K562 (cell line): ENCODE results near the gene ITGBL1. TPM values are rescaled to one million over a fixed set of nuclear protein-coding genes. Genes with fewer than 3 reads are reported as not detected.

Source experiments
- ATAC-seq: fragments of 200-7000 bp; cut with Tn5 transposase; 3 replicates; pipeline ENCODE4 v1.9.1; 2020; ENCODE audit warnings: moderate library complexity
- BruUV-seq: library from RNA; stranded (reverse); fragments of 400-500 nt; replicated peaks from 2 replicates; lab custom pipeline; 2021; lab: Mats Ljungman, UMichigan
- CTCF ChIA-PET: fragments of 300-600 bp; formaldehyde crosslinking; extraction: SDS; loops from one replicate; lab custom pipeline; 2021; ENCODE audit warnings: low intra/inter-chr PET ratio; lab: Yijun Ruan, JAX
- POLR2A ChIA-PET: fragments of 300-600, 350-650 bp; sonication (Branson Sonifier 250); formaldehyde crosslinking; extraction: SDS; loops from one replicate; lab custom pipeline; 2021; ENCODE audit warnings: antibody characterized with exemption, inconsistent platforms; lab: Yijun Ruan, JAX
- DNase-seq, 4 experiments: peaks; one replicate each; pipeline versions ENCODE4 v3.0.0 to v3.0.0-alpha.2; 2011 to 2018; ENCODE audit warnings: low spot score in 3 of 4, mixed read lengths in 3 of 4; ENCODE audit errors: extremely low read depth in 1 of 4
- FAIRE-seq: peaks from 2 replicates; lab custom pipeline; 2011; peaks lifted over from hg19 to GRCh38; lab: Jason Lieb, UNC
- H2AFZ ChIP-seq: 2 replicates; pipeline ENCODE4 v1.6.0; 2011; ENCODE audit warnings: low read depth, low read length, control low read depth, inconsistent platforms
- H3K27ac ChIP-seq: fragments of 200-600 bp; 3 replicates; pipeline ENCODE4 v1.8.0; 2011; ENCODE audit warnings: low read depth, mild to moderate bottlenecking, control low read depth, inconsistent platforms, low read length, moderate library complexity, mixed read lengths; ENCODE audit errors: extremely low read depth
- H3K27me3 ChIP-seq, 2 experiments: fragments of 300-600 bp in 1 of 2; 2 replicates in 1 of 2; 3 replicates in 1 of 2; pipeline versions ENCODE4 v1.6.0 to v1.8.0; 2011; ENCODE audit warnings: inconsistent platforms in 2 of 2, low read length in 2 of 2, mild to moderate bottlenecking in 1 of 2, mixed read lengths in 1 of 2, moderate library complexity in 1 of 2; ENCODE audit not compliant: control insufficient read depth in 2 of 2, insufficient read depth in 2 of 2
- H3K36me3 ChIP-seq: fragments of 300-600 bp; 3 replicates; pipeline ENCODE4 v1.8.0; 2011; ENCODE audit warnings: mild to moderate bottlenecking, low read length, inconsistent platforms; ENCODE audit not compliant: control insufficient read depth, insufficient read depth
- H3K4me1 ChIP-seq, 2 experiments: fragments of 200-600 bp in 1 of 2; replicated peaks in 1 of 2; 2 replicates in 1 of 2; 3 replicates in 1 of 2; pipeline versions ENCODE4 v1.5.1 to v1.8.0; 2011; ENCODE audit warnings: inconsistent platforms in 2 of 2, low read length in 2 of 2, mild to moderate bottlenecking in 1 of 2, mixed read lengths in 1 of 2, moderate library complexity in 1 of 2; ENCODE audit not compliant: control insufficient read depth in 2 of 2, insufficient read depth in 2 of 2
- H3K4me2 ChIP-seq: 2 replicates; pipeline ENCODE4 v1.6.1; 2011; ENCODE audit warnings: low read length, control low read depth, inconsistent platforms, mixed read lengths; ENCODE audit not compliant: insufficient read depth
- H3K4me3 ChIP-seq: fragments of 200-600 bp; sonication (generic), shearing (Covaris generic); 2 replicates; pipeline ENCODE4 v1.5.1; 2016; ENCODE audit warnings: control low read depth, inconsistent platforms
- H3K79me2 ChIP-seq: fragments of 200-600 bp; 3 replicates; pipeline ENCODE4 v1.8.0; 2011; ENCODE audit warnings: low read length, inconsistent platforms; ENCODE audit not compliant: control insufficient read depth, insufficient read depth
- H3K9ac ChIP-seq, 2 experiments: 2 replicates each; pipeline versions ENCODE4 v1.6.0 to v1.6.1; 2011; ENCODE audit warnings: low read depth in 2 of 2, low read length in 2 of 2, control low read depth in 1 of 2, inconsistent platforms in 1 of 2, mild to moderate bottlenecking in 1 of 2, mixed read lengths in 1 of 2; ENCODE audit not compliant: insufficient read depth in 1 of 2
- H3K9me1 ChIP-seq: one replicate; pipeline ENCODE4 v1.6.0; 2011; ENCODE audit warnings: inconsistent platforms, mild to moderate bottlenecking, low read length, moderate library complexity; ENCODE audit not compliant: control insufficient read depth, insufficient read depth
- H3K9me3 ChIP-seq: replicated peaks from 2 replicates; pipeline ENCODE4 v1.5.1; 2011; ENCODE audit warnings: low read depth, low read length, inconsistent platforms; ENCODE audit not compliant: control insufficient read depth, insufficient read depth
- H4K20me1 ChIP-seq: replicated peaks from 2 replicates; pipeline ENCODE4 v1.6.1; 2011; ENCODE audit warnings: low read length, inconsistent platforms, mixed read lengths; ENCODE audit not compliant: control insufficient read depth, insufficient read depth
- CBX2 ChIP-seq: fragments of 200-600 bp; sonication (generic); IDR thresholded peaks from one replicate; pipeline ENCODE4 v1.6.1; 2012; ENCODE audit warnings: mild to moderate bottlenecking, low read length, inconsistent platforms; ENCODE audit not compliant: insufficient read depth, poor library complexity, severe bottlenecking
- E2F5 ChIP-seq: sonication (generic); formaldehyde crosslinking; IDR thresholded peaks from 2 replicates; pipeline ENCODE4 v1.8.0; 2022; ENCODE audit warnings: mild to moderate bottlenecking, missing genetic modification reagents
- FOXJ3 ChIP-seq: sonication (generic); formaldehyde crosslinking; IDR thresholded peaks from 2 replicates; pipeline ENCODE4 v1.4.0; 2020; ENCODE audit warnings: mild to moderate bottlenecking, missing genetic modification reagents
- KAT7 ChIP-seq: sonication (generic); formaldehyde crosslinking; IDR thresholded peaks from 2 replicates; pipeline ENCODE4 v1.8.0; 2022; ENCODE audit warnings: missing genetic modification reagents, mild to moderate bottlenecking, borderline replicate concordance
- KLF1 ChIP-seq: fragments of 450-650 bp; IDR thresholded peaks from 2 replicates; pipeline ENCODE4 v1.6.1; 2016; ENCODE audit warnings: missing genetic modification characterization, missing compliant biosample characterization
- PTTG1 ChIP-seq: fragments of 450-650 bp; IDR thresholded peaks from 2 replicates; pipeline ENCODE4 v1.6.1; 2016; ENCODE audit warnings: low read depth, mild to moderate bottlenecking, missing genetic modification characterization, missing compliant biosample characterization
- TOE1 ChIP-seq, 2 experiments: fragments of 450-650 bp in 1 of 2; sonication (generic) in 1 of 2; formaldehyde crosslinking in 1 of 2; IDR thresholded peaks; 2 replicates each; pipeline versions ENCODE4 v1.7.1 to v1.8.0; 2016 to 2022; ENCODE audit warnings: borderline replicate concordance in 2 of 2, mild to moderate bottlenecking in 2 of 2, antibody characterized with exemption in 1 of 2, inconsistent platforms in 1 of 2, low read depth in 1 of 2, missing genetic modification reagents in 1 of 2, moderate library complexity in 1 of 2
- ZBTB8A ChIP-seq: fragments of 450-650 bp; IDR thresholded peaks from 2 replicates; pipeline ENCODE4 v1.6.1; 2018; ENCODE audit warnings: mild to moderate bottlenecking, moderate library complexity; ENCODE audit not compliant: partially characterized antibody
- ZBTB9 ChIP-seq: fragments of 450-650 bp; formaldehyde crosslinking; IDR thresholded peaks from 2 replicates; pipeline ENCODE4 v1.4.0; 2020; ENCODE audit warnings: mild to moderate bottlenecking, moderate library complexity
- ZNF512 ChIP-seq: IDR thresholded peaks from 2 replicates; pipeline ENCODE4 v1.6.1; 2016; ENCODE audit warnings: missing genetic modification characterization, missing compliant biosample characterization
- ZNF695 ChIP-seq: fragments of 450-650 bp; formaldehyde crosslinking; IDR thresholded peaks from 2 replicates; pipeline ENCODE4 v1.4.0; 2020; ENCODE audit warnings: mild to moderate bottlenecking, moderate library complexity
- ZNF77 ChIP-seq: fragments of 250-450 bp; sonication (Bioruptor Pico); IDR thresholded peaks from 2 replicates; pipeline ENCODE4 v1.5.0; 2020
- WGBS: fragments of 100-300 bp; shearing (Covaris generic); methylation state at CpG from one replicate; pipeline ENCODE4 v1.1.6; 2016; ENCODE audit warnings: low coverage, mixed read lengths; ENCODE audit not compliant: insufficient coverage; ENCODE audit errors: missing lambda C conversion rate; 5-methylcytosine and 5-hydroxymethylcytosine counted together
- in situ Hi-C: fragments of 300-500 bp; cut with MboI; formaldehyde crosslinking; loops from 4 replicates; pipeline ENCODE4 v1.15.0; 2018; ENCODE audit warnings: inconsistent platforms, mixed read lengths
- intact Hi-C: fragments of 100-400 bp; cut with micrococcal nuclease; formaldehyde crosslinking; loops from 2 replicates; pipeline ENCODE4 v1.14.2; 2022
- polyA plus RNA-seq, 8 experiments: library from polyadenylated mRNA; depleted of rRNA in 4 of 8; stranded (reverse) in 5 of 8; unstranded in 3 of 8; fragments of >200 nt; fragmentation: Nextera tagmentation in 2 of 8; fragmentation: Illumina TruSeq in 1 of 8; extraction: Ambion mirVana in 2 of 8; extraction: Trizol in 1 of 8; gene quantifications; 2 replicates each; pipeline versions ENCODE4 v1.2.1 to v1.2.3, GENCODE V29; 2011 to 2014; ENCODE audit warnings: inconsistent platforms in 1 of 8, missing spikeins in 1 of 8
- total RNA-seq, 7 experiments: library from RNA; depleted of rRNA in 6 of 7; stranded (reverse); fragments of >200 nt in 6 of 7; fragmentation: Illumina TruSeq in 2 of 7; extraction: Trizol in 2 of 7; gene quantifications; 2 replicates each; pipeline versions ENCODE4 v1.2.1 to v1.2.3, GENCODE V29; 2011 to 2021; ENCODE audit warnings: low replicate concordance in 1 of 7

ITGBL1 gene
- total and polyA plus RNA-seq, 9 of the 15 experiments (the other 6 are each of a cell fraction or from before 2014, with no cell fraction given) = 0.04 to 0.73 (median 0.32) TPM; not detected in 1

DNA sequence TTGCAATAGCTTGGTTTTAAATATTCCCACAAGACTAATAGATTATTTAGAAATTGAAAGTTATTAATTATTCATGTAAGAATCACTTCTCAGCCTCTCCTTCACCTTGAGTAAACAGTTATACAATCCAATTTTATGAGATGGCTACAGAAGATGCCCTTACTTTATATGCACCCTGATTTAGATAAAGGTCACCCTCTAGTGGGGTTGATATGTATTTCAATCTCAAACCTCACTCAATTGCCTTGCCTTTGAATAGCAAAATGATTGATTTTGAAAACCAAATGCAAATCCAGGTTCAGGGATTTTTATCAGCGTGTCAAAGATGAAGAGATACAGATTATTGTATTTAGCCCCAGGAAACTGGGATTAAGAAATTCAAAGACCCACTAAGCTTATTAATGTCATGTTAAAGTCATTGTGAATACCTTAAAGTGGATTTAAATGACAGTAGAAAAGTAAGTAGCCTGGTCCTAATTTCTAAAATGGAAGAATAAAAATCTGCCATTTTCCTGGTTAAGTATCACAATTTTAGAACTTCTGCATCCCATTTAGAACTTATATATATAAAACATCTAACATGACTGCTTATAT is 305.1 kb downstream of the ITGBL1 start:
- intact Hi-C loops (no loop called here), in situ Hi-C loops (no loop called here)
- H3K9me3 ChIP-seq = no peaks in the 10 kb centered on the region
- no peaks in the 10 kb centered on the region for H3K79me2 ChIP-seq
- H3K27me3 ChIP-seq = no peaks in the 10 kb centered on the region
- no peak for ATAC-seq
- H3K4me1 ChIP-seq = no peaks in the 10 kb centered on the region
- no peaks in the 10 kb centered on the region for H4K20me1 ChIP-seq
- POLR2A ChIA-PET = no interaction called here
- no peak for DNase-seq
- H3K36me3 ChIP-seq = no peaks in the 10 kb centered on the region
- no peak overlapping the region for H3K27ac ChIP-seq
- BruUV-seq = no TSS peak
- no peak overlapping the region for H3K9ac ChIP-seq
- H2AFZ ChIP-seq = no peak overlapping the region
- H3K4me3 ChIP-seq = no peak overlapping the region
- CTCF ChIA-PET = no interaction called here
- no peaks in the 10 kb centered on the region for H3K9me1 ChIP-seq
- TF ChIP-seq PTTG1 (tag) (no peak), ZNF695 (CRISPR knock-in tag) (no peak), ZBTB9 (no peak), ZNF77 (no peak), CBX2 (no peak), KAT7 (CRISPR knock-in tag) (no peak), ZNF512 (tag) (no peak), E2F5 (no peak), TOE1 (IDR thresholded peaks at IDR 0.05; ENCODE audit: borderline replicate concordance) (no peak), TOE1 (CRISPR knock-in tag; IDR thresholded peaks at IDR 0.05; ENCODE audit: borderline replicate concordance, low read depth) (no peak), ZBTB8A (no peak), FOXJ3 (no peak), KLF1 (no peak)
- WGBS = 0% methylated on average over 1 of the region's 1 CpG
- FAIRE-seq = no peak
- no peak overlapping the region for H3K4me2 ChIP-seq
